ENCODE data around the gene STOML1. TPM values are rescaled to one million over a fixed set of nuclear protein-coding genes. Genes with fewer than 3 reads are reported as not detected.

Gene STOML1
- total and polyA plus RNA-seq, 4 experiments from 2014 or later, result 8.1 to 11.1 (median 9.8) TPM

DNA sequence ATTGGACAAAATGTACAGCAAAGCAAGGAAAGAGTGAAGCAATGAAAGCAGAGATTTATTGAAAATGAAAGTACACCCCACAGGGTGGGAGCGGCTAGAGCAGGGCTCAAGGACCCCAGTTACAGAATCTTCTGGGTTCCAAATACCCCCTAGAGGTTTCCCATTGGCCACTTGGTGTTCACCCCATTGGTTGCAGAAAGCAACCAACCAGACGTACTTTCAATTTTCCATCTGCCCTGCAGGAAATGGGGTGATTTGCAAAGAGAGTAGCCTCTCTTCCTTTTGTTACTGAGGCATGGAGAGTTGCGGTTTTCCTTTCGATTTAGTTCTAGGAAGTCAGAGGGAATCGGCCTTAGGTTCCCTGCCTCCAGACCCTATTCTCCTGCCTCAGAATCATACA is 4.8 kb upstream of the STOML1 start:
- H3K4me1 ChIP-seq (ENCODE audit: insufficient read depth, low read length), result peaks cover 77% of the 10 kb centered on the region
- peak in 4 of 5 donors; percentile 35 to 68 (median 38) for DNase-seq
- no peaks in the 10 kb centered on the region for H3K27me3 ChIP-seq (ENCODE audit: insufficient read depth, low read length)
- peak overlapping the region; percentile 86 to 98 (median 98) for H3K27ac Mint-ChIP-seq
- intact Hi-C loops (cut with micrococcal nuclease), result loop anchor here (5.0 to 10.0 kb wide), 3 partner anchors 50 to 1028 kb away; partner anchors contain the start of genes ARID3B and PPCDC
- H3K27ac ChIP-seq (ENCODE audit: low read depth, low read length), result peak overlapping the region; percentile 89
- H3K36me3 Mint-ChIP-seq, result peaks cover 11 to 30% of the 10 kb centered on the region in 2 donors
- H3K36me3 ChIP-seq (ENCODE audit: insufficient read depth, low read length), result peaks cover 15% of the 10 kb centered on the region
- ChIA-PET CTCF (ENCODE audit: partially characterized antibody) (interaction anchor here (1.3 to 7.8 kb wide), 2 partner anchors 24 to 54 kb away, joined by 5 to 46 read pairs; no protein-coding TSS in a partner anchor), POLR2A (ENCODE audit: partially characterized antibody) (interaction anchor here (0.9 kb wide), 1 partner anchor 544 kb away, joined by 3 read pairs; the partner anchor contains the start of gene ARID3B)
- peaks cover 38 to 86% (median 63%) of the 10 kb centered on the region in 4 donors for H3K4me1 Mint-ChIP-seq
- H3K4me3 Mint-ChIP-seq, result peak overlapping the region; percentile 79 to 99 (median 98)
- peak overlapping the region; percentile 17 to 37 for H3K4me3 ChIP-seq (ENCODE audit: low read length in 2 of 2)
- H3K9me3 Mint-ChIP-seq, result no peaks in the 10 kb centered on the region
- H3K9me3 ChIP-seq (ENCODE audit: control insufficient read depth in 1 of 2, low read length in 2 of 2), result no peaks in the 10 kb centered on the region
- H3K27me3 Mint-ChIP-seq, result no peaks in the 10 kb centered on the region

DNA sequence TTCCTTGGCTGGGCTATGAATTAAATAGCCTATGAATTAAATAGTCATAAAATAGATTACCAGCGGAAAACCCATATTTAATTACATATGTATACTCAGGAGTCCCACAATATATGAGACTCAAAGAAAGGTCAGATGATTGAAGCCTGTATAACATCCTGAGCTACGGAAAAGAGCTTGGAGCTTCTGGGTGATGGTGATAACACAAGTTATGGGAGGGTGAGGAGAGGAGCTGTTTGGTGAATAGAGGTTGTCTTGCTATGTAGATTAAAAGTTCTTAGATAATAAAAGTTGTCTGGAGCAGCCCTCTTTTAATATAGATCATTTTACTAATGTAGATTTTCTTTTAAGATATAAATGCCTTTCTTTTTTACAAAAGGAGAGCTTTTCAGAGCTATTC is 4.2 kb upstream of the STOML1 start:
- Histone ChIP-seq H3K4me1 (ENCODE audit: insufficient read depth, low read length) (peaks cover 76% of the 10 kb centered on the region), H3K36me3 (ENCODE audit: insufficient read depth, low read length) (peaks cover 15% of the 10 kb centered on the region), H3K27ac (ENCODE audit: low read depth, low read length) (peak overlapping the region; percentile 89), H3K4me3 (ENCODE audit: low read length in 2 of 2) (peak overlapping the region in 1 of 2 donors; percentile 79), H3K27me3 (ENCODE audit: insufficient read depth, low read length) (no peaks in the 10 kb centered on the region), H3K9me3 (ENCODE audit: control insufficient read depth in 1 of 2, low read length in 2 of 2) (no peaks in the 10 kb centered on the region)
- POLR2A ChIA-PET (ENCODE audit: partially characterized antibody), result interaction anchor here (0.9 to 2.5 kb wide), 2 partner anchors 10 to 545 kb away, joined by 3 to 17 read pairs; partner anchors contain the start of gene ARID3B
- H3K9me3 Mint-ChIP-seq, result no peaks in the 10 kb centered on the region
- DNase-seq, result no peak
- H3K36me3 Mint-ChIP-seq, result peaks cover 11 to 26% of the 10 kb centered on the region in 2 donors
- H3K27me3 Mint-ChIP-seq, result no peaks in the 10 kb centered on the region
- peak overlapping the region; percentile 95 to 99 (median 98) for H3K4me3 Mint-ChIP-seq
- intact Hi-C loops (cut with micrococcal nuclease), result loop anchor here (5.0 to 10.0 kb wide), 3 partner anchors 51 to 1029 kb away; partner anchors contain the start of genes ARID3B and PPCDC
- H3K27ac Mint-ChIP-seq, result peak overlapping the region; percentile 86 to 98 (median 98)
- peaks cover 40 to 87% (median 63%) of the 10 kb centered on the region in 4 donors for H3K4me1 Mint-ChIP-seq
- CTCF ChIA-PET (ENCODE audit: partially characterized antibody), result interaction anchor here (0.9 to 7.8 kb wide), 4 partner anchors 23 to 57 kb away, joined by 3 to 46 read pairs (median 4); no protein-coding TSS in a partner anchor

DNA sequence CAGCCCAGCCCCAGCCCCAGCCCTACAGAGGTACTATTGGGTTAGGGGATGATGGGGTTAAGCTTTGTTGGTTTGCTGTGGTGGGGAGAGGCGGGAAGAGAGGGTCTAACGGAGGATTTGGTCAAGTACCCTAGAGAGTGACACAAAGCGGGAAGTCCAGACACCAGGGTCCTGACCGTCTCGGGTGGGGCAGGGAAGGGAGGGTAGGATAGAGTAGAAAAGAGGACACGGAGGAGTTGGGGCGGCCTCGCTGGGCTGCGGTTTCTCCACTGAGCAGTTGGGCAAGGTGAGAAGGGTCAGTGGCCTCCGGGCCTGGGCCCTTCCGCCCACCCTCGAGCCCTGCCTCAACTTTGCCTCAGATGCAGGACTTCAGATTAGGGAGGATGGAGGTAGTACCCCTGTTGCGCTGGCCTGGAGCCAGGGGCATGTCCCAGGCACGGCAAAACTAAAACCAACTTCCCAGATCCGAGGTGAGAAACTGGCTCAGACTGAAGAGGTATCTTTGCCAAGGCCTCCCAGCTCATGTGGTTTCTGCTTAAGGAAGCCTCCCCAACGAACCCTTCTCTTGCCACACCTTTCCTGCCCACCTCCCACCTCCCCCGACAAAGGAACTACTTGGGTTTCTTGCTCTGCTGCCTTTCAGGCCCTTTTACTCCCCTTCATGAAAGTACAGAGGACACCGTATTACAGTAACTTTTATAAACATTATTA is 3.0 kb upstream of the STOML1 start:
- CTCF ChIA-PET (ENCODE audit: partially characterized antibody), result interaction anchor here (1.1 to 7.8 kb wide), 14 partner anchors 10 to 66 kb away, joined by 3 to 46 read pairs (median 6); no protein-coding TSS in a partner anchor
- Histone ChIP-seq H3K9me3 (ENCODE audit: control insufficient read depth in 1 of 2, low read length in 2 of 2) (no peaks in the 10 kb centered on the region), H3K36me3 (ENCODE audit: insufficient read depth, low read length) (peaks cover 15% of the 10 kb centered on the region), H3K4me3 (ENCODE audit: low read length in 2 of 2) (peak overlapping the region; percentile 79 to 92), H3K27me3 (ENCODE audit: insufficient read depth, low read length) (no peaks in the 10 kb centered on the region), H3K4me1 (ENCODE audit: insufficient read depth, low read length) (peaks cover 68% of the 10 kb centered on the region), H3K27ac (ENCODE audit: low read depth, low read length) (peak overlapping the region; percentile 89)
- Mint-ChIP-seq H3K4me1 (peaks cover 36 to 85% (median 61%) of the 10 kb centered on the region in 4 donors), H3K9me3 (no peaks in the 10 kb centered on the region), H3K27ac (peak overlapping the region; percentile 90 to 98 (median 98)), H3K36me3 (peaks cover 6 to 26% of the 10 kb centered on the region in 2 donors), H3K4me3 (peak overlapping the region; percentile 95 to 99 (median 98)), H3K27me3 (no peaks in the 10 kb centered on the region)
- intact Hi-C loops (cut with micrococcal nuclease), result loop anchor here (2.0 to 10.0 kb wide), 5 partner anchors 22 to 1030 kb away; partner anchors contain the start of genes ARID3B and PPCDC
- peak in 2 of 5 donors; percentile 36 to 57 for DNase-seq
- POLR2A ChIA-PET (ENCODE audit: partially characterized antibody), result interaction anchor here (0.8 to 2.5 kb wide), 11 partner anchors 9 to 466 kb away, joined by 3 to 17 read pairs (median 3); partner anchors contain the start of gene UBL7

DNA sequence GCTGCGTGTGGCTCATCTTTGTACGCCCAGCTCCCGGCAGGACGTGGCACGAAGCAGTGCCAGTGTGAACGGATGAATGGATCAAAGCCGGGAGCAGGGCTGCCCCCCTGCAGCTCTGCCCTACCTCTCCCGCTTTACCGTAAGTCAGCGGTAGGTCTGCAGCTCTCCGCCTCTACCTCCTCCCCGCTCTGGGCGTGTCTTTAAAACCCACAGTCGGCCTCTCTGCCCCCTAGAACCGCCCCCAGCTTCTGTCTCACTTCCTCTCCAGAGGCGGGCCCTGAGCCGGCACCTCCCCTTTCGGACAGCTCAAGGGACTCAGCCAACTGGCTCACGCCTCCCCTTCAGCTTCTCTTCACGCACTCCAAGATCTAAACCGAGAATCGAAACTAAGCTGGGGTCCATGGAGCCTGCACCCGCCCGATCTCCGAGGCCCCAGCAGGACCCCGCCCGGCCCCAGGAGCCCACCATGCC is 2.4 kb upstream of the STOML1 start, which contains the start of gene PML:
TSS of gene PML (plus strand) at position 304 of the 471 bp plus-strand sequence. CDS start at position 401, 97 bp downstream.
- peak within 1 kb of the TSS; percentile 90 to 98 (median 98) for H3K27ac Mint-ChIP-seq
- Histone ChIP-seq H3K9me3 (ENCODE audit: control insufficient read depth in 1 of 2, low read length in 2 of 2) (no peaks in the 10 kb centered on the region), H3K4me1 (ENCODE audit: insufficient read depth, low read length) (peaks cover 67% of the 10 kb centered on the region), H3K4me3 (ENCODE audit: low read length in 2 of 2) (peak within 1 kb of the TSS; percentile 79 to 92), H3K27me3 (ENCODE audit: insufficient read depth, low read length) (no peaks in the 10 kb centered on the region), H3K27ac (ENCODE audit: low read depth, low read length) (peak within 1 kb of the TSS; percentile 89), H3K36me3 (ENCODE audit: insufficient read depth, low read length) (peaks cover 14% of the 10 kb centered on the region)
- no peaks in the 10 kb centered on the region for H3K27me3 Mint-ChIP-seq
- ChIA-PET POLR2A (ENCODE audit: partially characterized antibody) (interaction anchor here (0.7 to 2.5 kb wide), 13 partner anchors 9 to 1457 kb away, joined by 3 to 17 read pairs (median 4); partner anchors contain the start of genes SIN3A and UBL7), CTCF (ENCODE audit: partially characterized antibody) (interaction anchor here (0.7 to 7.8 kb wide), 17 partner anchors 10 to 1550 kb away, joined by 3 to 46 read pairs (median 5); no protein-coding TSS in a partner anchor)
- peak within 1 kb of the TSS; percentile 95 to 99 (median 98) for H3K4me3 Mint-ChIP-seq
- intact Hi-C loops (cut with micrococcal nuclease), result loop anchor here (2.0 to 10.0 kb wide), 4 partner anchors 22 to 1030 kb away; partner anchors contain the start of genes ARID3B and PPCDC
- no peaks in the 10 kb centered on the region for H3K9me3 Mint-ChIP-seq
- peaks cover 6 to 26% of the 10 kb centered on the region in 2 donors for H3K36me3 Mint-ChIP-seq
- peak; percentile 84 to 96 (median 87) for DNase-seq
- peaks cover 35 to 84% (median 60%) of the 10 kb centered on the region in 4 donors for H3K4me1 Mint-ChIP-seq

DNA sequence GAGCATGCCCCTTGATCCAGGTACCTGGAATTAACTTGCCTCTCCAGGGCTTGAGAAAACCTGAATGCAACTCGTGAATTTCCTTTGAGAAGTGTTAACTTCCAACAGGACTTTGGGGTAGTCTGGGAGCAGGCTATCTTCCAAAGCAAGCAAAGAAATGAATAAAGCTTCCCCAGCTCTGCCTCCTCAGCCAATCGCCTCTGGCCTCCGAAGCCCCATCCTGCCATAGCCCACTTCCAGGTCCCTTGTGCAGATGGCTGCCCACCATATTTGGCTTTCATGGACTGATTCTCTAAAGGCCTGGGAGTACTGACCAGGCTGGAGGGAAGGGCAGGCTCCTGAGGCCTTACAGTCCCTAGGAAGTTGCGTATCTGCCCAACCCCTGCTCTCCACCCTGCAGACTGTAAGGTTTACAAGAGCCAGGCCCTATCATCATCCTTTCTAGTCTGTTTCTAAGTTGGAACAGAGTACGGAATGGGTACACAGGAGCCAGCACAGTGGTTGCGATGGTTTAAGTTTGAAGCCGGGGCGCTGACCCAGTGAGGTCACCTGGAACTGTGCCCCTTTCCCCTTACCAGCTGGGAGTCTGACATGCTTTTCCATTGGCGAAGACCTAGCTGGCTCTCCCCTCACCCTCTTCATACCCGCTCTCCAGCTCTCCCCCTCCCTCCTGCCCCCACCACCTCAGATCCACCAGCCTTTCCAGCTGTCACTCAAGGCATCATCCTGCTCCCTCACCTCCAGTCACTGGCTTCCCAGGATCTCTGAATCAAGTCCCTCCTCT is 1.3 kb upstream of the STOML1 start:
- intact Hi-C loops (cut with micrococcal nuclease), result loop anchor here (2.0 to 10.0 kb wide), 4 partner anchors 67 to 1031 kb away; partner anchors contain the start of genes ARID3B, CLK3, LOXL1 and PPCDC
- no peaks in the 10 kb centered on the region for H3K27me3 Mint-ChIP-seq
- Histone ChIP-seq H3K27ac (ENCODE audit: low read depth, low read length) (peak overlapping the region; percentile 89), H3K36me3 (ENCODE audit: insufficient read depth, low read length) (peaks cover 5% of the 10 kb centered on the region), H3K27me3 (ENCODE audit: insufficient read depth, low read length) (no peaks in the 10 kb centered on the region), H3K4me1 (ENCODE audit: insufficient read depth, low read length) (peaks cover 56% of the 10 kb centered on the region), H3K4me3 (ENCODE audit: low read length in 2 of 2) (peak overlapping the region; percentile 79 to 92), H3K9me3 (ENCODE audit: control insufficient read depth in 1 of 2, low read length in 2 of 2) (no peaks in the 10 kb centered on the region)
- H3K36me3 Mint-ChIP-seq, result peaks cover 0 to 18% of the 10 kb centered on the region in 2 donors
- H3K27ac Mint-ChIP-seq, result peak overlapping the region; percentile 73 to 98 (median 98)
- H3K4me3 Mint-ChIP-seq, result peak overlapping the region; percentile 95 to 99 (median 98)
- peaks cover 30 to 73% (median 50%) of the 10 kb centered on the region in 4 donors for H3K4me1 Mint-ChIP-seq
- DNase-seq, result no peak
- ChIA-PET CTCF (ENCODE audit: partially characterized antibody) (interaction anchor here (0.7 to 7.8 kb wide), 20 partner anchors 9 to 1551 kb away, joined by 3 to 46 read pairs (median 4); no protein-coding TSS in a partner anchor), POLR2A (ENCODE audit: partially characterized antibody) (interaction anchor here (1.1 to 2.5 kb wide), 8 partner anchors 8 to 66 kb away, joined by 3 to 17 read pairs (median 6); no protein-coding TSS in a partner anchor)
- no peaks in the 10 kb centered on the region for H3K9me3 Mint-ChIP-seq

DNA sequence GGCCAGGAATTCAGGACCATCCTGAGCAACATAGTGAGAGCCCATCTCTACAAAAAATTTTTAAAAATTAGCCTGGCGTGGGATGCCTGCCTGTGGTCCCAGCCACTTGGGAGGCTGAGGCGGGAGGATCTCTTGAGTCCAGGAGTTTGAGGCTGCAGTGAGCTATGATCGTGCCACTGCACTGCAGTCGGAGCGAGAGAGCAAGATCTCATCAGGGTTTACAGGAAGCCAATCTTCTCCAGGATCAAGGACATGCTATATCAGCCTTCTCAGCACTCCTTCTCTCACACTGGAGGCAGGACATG is 451 bp upstream of the STOML1 start:
- H3K4me1 ChIP-seq (ENCODE audit: insufficient read depth, low read length), result peaks cover 48% of the 10 kb centered on the region

More for the DNA sequence above, 451 bp upstream of the STOML1 start:
- POLR2A ChIA-PET (ENCODE audit: partially characterized antibody), result interaction anchor here (0.6 to 1.6 kb wide), 6 partner anchors 9 to 28 kb away, joined by 3 to 5 read pairs (median 4); no protein-coding TSS in a partner anchor
- peak overlapping the region; percentile 49 for H3K27ac ChIP-seq (ENCODE audit: low read depth, low read length)
- H3K36me3 ChIP-seq (ENCODE audit: insufficient read depth, low read length), result no peaks in the 10 kb centered on the region
- Mint-ChIP-seq H3K9me3 (no peaks in the 10 kb centered on the region), H3K27ac (peak overlapping the region; percentile 64 to 90 (median 86)), H3K27me3 (no peaks in the 10 kb centered on the region), H3K4me1 (peaks cover 29 to 65% (median 43%) of the 10 kb centered on the region in 4 donors), H3K36me3 (peaks cover under 1 to 13% of the 10 kb centered on the region in 2 donors), H3K4me3 (peak overlapping the region; percentile 78 to 99 (median 84))
- DNase-seq, result no peak
- intact Hi-C loops (cut with micrococcal nuclease), result loop anchor here (2.0 to 10.0 kb wide), 4 partner anchors 66 to 1032 kb away; partner anchors contain the start of genes ARID3B, CLK3, LOXL1 and PPCDC
- H3K4me3 ChIP-seq (ENCODE audit: low read length in 2 of 2), result peak overlapping the region; percentile 66 to 72
- no peaks in the 10 kb centered on the region for H3K9me3 ChIP-seq (ENCODE audit: control insufficient read depth in 1 of 2, low read length in 2 of 2)
- CTCF ChIA-PET (ENCODE audit: partially characterized antibody), result interaction anchor here (0.7 to 7.8 kb wide), 10 partner anchors 11 to 56 kb away, joined by 3 to 46 read pairs (median 4); no protein-coding TSS in a partner anchor
- no peaks in the 10 kb centered on the region for H3K27me3 ChIP-seq (ENCODE audit: insufficient read depth, low read length)
